Measurements from ENCODE around the gene EREG. TPM values are rescaled to one million over a fixed set of nuclear protein-coding genes. Genes with fewer than 3 reads are reported as not detected.
A peak's percentile ranks its signal among the peaks of the same experiment; 100 is the strongest.

EREG gene
- not detected for polyA plus RNA-seq

- H3K27me3 Mint-ChIP-seq (ENCODE audit: low read depth in 3 of 3): peaks cover 14 to 23% (median 14%) of the 10 kb centered on the region in 3 donors
- H3K9me3 Mint-ChIP-seq: no peaks in the 10 kb centered on the region
- H3K4me3 Mint-ChIP-seq: peak within 1 kb of the TSS; percentile 61 to 81 (median 63)
- peaks cover 14 to 18% of the 10 kb centered on the region in 2 donors for H3K4me1 Mint-ChIP-seq
- H3K36me3 Mint-ChIP-seq: no peaks in the 10 kb centered on the region
- H3K27ac Mint-ChIP-seq: peak within 1 kb of the TSS in 1 of 6 donors; percentile 56
- DNase-seq: peak in 1 of 3 donors; percentile 9
These were observed at the start of gene EREG for GRCh38 chr4:74364652-74365491. TSS of gene EREG (plus strand) at chr4:74365145. CDS start at chr4:74365309, 164 bp downstream.

GRCh38 chr4:74315376-74315775 is 49.6 kb upstream of the EREG start:
- no peak for DNase-seq
- H3K27me3 Mint-ChIP-seq (ENCODE audit: low read depth in 3 of 3): peaks cover 0 to 2% (median 1%) of the 10 kb centered on the region in 3 donors
- H3K27ac Mint-ChIP-seq: no peak overlapping the region
- H3K4me1 Mint-ChIP-seq: no peaks in the 10 kb centered on the region
- no peak overlapping the region for H3K4me3 Mint-ChIP-seq
- H3K36me3 Mint-ChIP-seq: no peaks in the 10 kb centered on the region
- H3K9me3 Mint-ChIP-seq: no peaks in the 10 kb centered on the region

GRCh38 chr4:74316397-74316796 is 48.5 kb upstream of the EREG start:
- Mint-ChIP-seq H3K27me3 (ENCODE audit: low read depth in 3 of 3) (peaks cover 1 to 4% (median 2%) of the 10 kb centered on the region in 3 donors), H3K9me3 (no peaks in the 10 kb centered on the region), H3K4me3 (no peak overlapping the region), H3K36me3 (no peaks in the 10 kb centered on the region), H3K27ac (no peak overlapping the region), H3K4me1 (no peaks in the 10 kb centered on the region)
- no peak for DNase-seq

GRCh38 chr4:74317616-74318246 is 47.2 kb upstream of the EREG start:
- Mint-ChIP-seq H3K27ac (no peak overlapping the region), H3K9me3 (no peaks in the 10 kb centered on the region)

GRCh38 chr4:74318276-74318675 is 46.7 kb upstream of the EREG start:
- no peaks in the 10 kb centered on the region for H3K4me1 Mint-ChIP-seq
- no peak for DNase-seq
- no peaks in the 10 kb centered on the region for H3K9me3 Mint-ChIP-seq
- no peaks in the 10 kb centered on the region for H3K36me3 Mint-ChIP-seq
- H3K4me3 Mint-ChIP-seq: no peak overlapping the region
- H3K27ac Mint-ChIP-seq: no peak overlapping the region
- peaks cover 2 to 10% (median 4%) of the 10 kb centered on the region in 3 donors for H3K27me3 Mint-ChIP-seq (ENCODE audit: low read depth in 3 of 3)

More at GRCh38 chr4:74317616-74318246, 47.2 kb upstream of the EREG start:
- no peak overlapping the region for H3K4me3 Mint-ChIP-seq
- H3K27me3 Mint-ChIP-seq (ENCODE audit: low read depth in 3 of 3): peaks cover 2 to 10% (median 4%) of the 10 kb centered on the region in 3 donors
- DNase-seq: no peak
- H3K4me1 Mint-ChIP-seq: no peaks in the 10 kb centered on the region
- no peaks in the 10 kb centered on the region for H3K36me3 Mint-ChIP-seq

GRCh38 chr4:74319470-74319869 is 45.5 kb upstream of the EREG start:
- Mint-ChIP-seq H3K4me3 (no peak overlapping the region), H3K27me3 (ENCODE audit: low read depth in 3 of 3) (peaks cover 2 to 10% (median 5%) of the 10 kb centered on the region in 3 donors), H3K36me3 (no peaks in the 10 kb centered on the region), H3K27ac (no peak overlapping the region), H3K4me1 (no peaks in the 10 kb centered on the region), H3K9me3 (no peaks in the 10 kb centered on the region)
- no peak for DNase-seq

- Mint-ChIP-seq H3K27ac (no peak overlapping the region), H3K36me3 (no peaks in the 10 kb centered on the region), H3K4me3 (no peak overlapping the region), H3K27me3 (ENCODE audit: low read depth in 3 of 3) (peaks cover 2 to 10% (median 5%) of the 10 kb centered on the region in 3 donors), H3K9me3 (no peaks in the 10 kb centered on the region), H3K4me1 (no peaks in the 10 kb centered on the region)
- peak in 1 of 3 donors; percentile 5 for DNase-seq
These were observed 44.3 kb upstream of the EREG start for GRCh38 chr4:74320559-74321118.

- Mint-ChIP-seq H3K27ac (no peak overlapping the region), H3K27me3 (ENCODE audit: low read depth in 3 of 3) (peaks cover 0 to 10% (median 5%) of the 10 kb centered on the region in 3 donors), H3K36me3 (no peaks in the 10 kb centered on the region), H3K9me3 (no peaks in the 10 kb centered on the region), H3K4me3 (no peak overlapping the region), H3K4me1 (no peaks in the 10 kb centered on the region)
- DNase-seq: no peak
These were observed 42.6 kb upstream of the EREG start for GRCh38 chr4:74322301-74322700.

- Mint-ChIP-seq H3K9me3 (no peaks in the 10 kb centered on the region), H3K4me1 (no peaks in the 10 kb centered on the region), H3K4me3 (no peak overlapping the region), H3K27me3 (ENCODE audit: low read depth in 3 of 3) (peaks cover 0 to 10% (median 4%) of the 10 kb centered on the region in 3 donors), H3K36me3 (no peaks in the 10 kb centered on the region), H3K27ac (no peak overlapping the region)
- DNase-seq: no peak
These were observed 41.3 kb upstream of the EREG start for GRCh38 chr4:74323663-74324062.

GRCh38 chr4:74324262-74324661 is 40.7 kb upstream of the EREG start:
- Mint-ChIP-seq H3K9me3 (no peaks in the 10 kb centered on the region), H3K36me3 (no peaks in the 10 kb centered on the region), H3K27ac (no peak overlapping the region), H3K27me3 (ENCODE audit: low read depth in 3 of 3) (peaks cover 2 to 11% (median 5%) of the 10 kb centered on the region in 3 donors), H3K4me1 (no peaks in the 10 kb centered on the region), H3K4me3 (no peak overlapping the region)
- no peak for DNase-seq

GRCh38 chr4:74325886-74326285 is 39.1 kb upstream of the EREG start:
- no peak overlapping the region for H3K27ac Mint-ChIP-seq
- no peak overlapping the region for H3K4me3 Mint-ChIP-seq
- no peak for DNase-seq
- peaks cover 2 to 11% (median 5%) of the 10 kb centered on the region in 3 donors for H3K27me3 Mint-ChIP-seq (ENCODE audit: low read depth in 3 of 3)
- no peaks in the 10 kb centered on the region for H3K36me3 Mint-ChIP-seq
- H3K9me3 Mint-ChIP-seq: no peaks in the 10 kb centered on the region
- H3K4me1 Mint-ChIP-seq: no peaks in the 10 kb centered on the region

- no peaks in the 10 kb centered on the region for H3K36me3 Mint-ChIP-seq
- no peak for DNase-seq
- H3K4me3 Mint-ChIP-seq: no peak overlapping the region
- H3K27me3 Mint-ChIP-seq (ENCODE audit: low read depth in 3 of 3): peaks cover 2 to 6% (median 3%) of the 10 kb centered on the region in 3 donors
- H3K9me3 Mint-ChIP-seq: no peaks in the 10 kb centered on the region
- no peak overlapping the region for H3K27ac Mint-ChIP-seq
- H3K4me1 Mint-ChIP-seq: no peaks in the 10 kb centered on the region
These were observed 37.2 kb upstream of the EREG start for GRCh38 chr4:74327762-74328161.

- no peaks in the 10 kb centered on the region for H3K36me3 Mint-ChIP-seq
- H3K27ac Mint-ChIP-seq: no peak overlapping the region
- no peak overlapping the region for H3K4me3 Mint-ChIP-seq
- no peaks in the 10 kb centered on the region for H3K4me1 Mint-ChIP-seq
- H3K27me3 Mint-ChIP-seq (ENCODE audit: low read depth in 3 of 3): peaks cover 2 to 6% (median 3%) of the 10 kb centered on the region in 3 donors
- no peaks in the 10 kb centered on the region for H3K9me3 Mint-ChIP-seq
- no peak for DNase-seq
These were observed 36.4 kb upstream of the EREG start for GRCh38 chr4:74328501-74328900.

- peaks cover 2 to 8% (median 2%) of the 10 kb centered on the region in 3 donors for H3K27me3 Mint-ChIP-seq (ENCODE audit: low read depth in 3 of 3)
- no peaks in the 10 kb centered on the region for H3K4me1 Mint-ChIP-seq
- no peaks in the 10 kb centered on the region for H3K9me3 Mint-ChIP-seq
- H3K4me3 Mint-ChIP-seq: no peak overlapping the region
- H3K27ac Mint-ChIP-seq: no peak overlapping the region
- no peaks in the 10 kb centered on the region for H3K36me3 Mint-ChIP-seq
- no peak for DNase-seq
These were observed 35.6 kb upstream of the EREG start for GRCh38 chr4:74329307-74329706.
